ENCODE results near the gene FXYD5. TPM values are rescaled to one million over a fixed set of nuclear protein-coding genes. Genes with fewer than 3 reads are reported as not detected.

FXYD5 gene
- total and polyA plus RNA-seq, 9 of the 15 experiments (the other 6 are each of a cell fraction or from before 2014, with no cell fraction given) = 104 to 537 (median 174) TPM

- TF ChIP-seq NCOR1 (IDR thresholded peaks at IDR 0.05) = no peak
- TF ChIP-seq SMAD2 (IDR thresholded peaks at IDR 0.05; ENCODE audit: low read depth, low read length) = no peak
- TF ChIP-seq GTF3C2 (IDR thresholded peaks at IDR 0.05; ENCODE audit: borderline replicate concordance, extremely low read depth, insufficient read length) = no peak
- no peak for TF ChIP-seq NCOA2 (IDR thresholded peaks at IDR 0.05; ENCODE audit: partially characterized antibody in 2 of 2)
- TF ChIP-seq XRCC3 (IDR thresholded peaks at IDR 0.05) = no peak
- TF ChIP-seq JUN (IDR thresholded peaks at IDR 0.05; ENCODE audit: borderline replicate concordance, low read depth, low read length) = no peak
- TF ChIP-seq JUN (CRISPR knock-in tag; IDR thresholded peaks at IDR 0.05; ENCODE audit: borderline replicate concordance) = no peak; the same call in 1 of the 2 replicates
- TF ChIP-seq RBM17 (IDR thresholded peaks at IDR 0.05; ENCODE audit: borderline replicate concordance, low read depth, low read length) = no peak
- no peak for TF ChIP-seq NFIC (IDR thresholded peaks at IDR 0.05)
- no peak for TF ChIP-seq ZNF583 (CRISPR knock-in tag; IDR thresholded peaks at IDR 0.05)
- TF ChIP-seq C11orf30 (IDR thresholded peaks at IDR 0.05; ENCODE audit: low read depth) = no peak
- peak; percentile 75; the same call in 1 of the 2 replicates for TF ChIP-seq ELF4 (CRISPR knock-in tag; IDR thresholded peaks at IDR 0.05)
- TF ChIP-seq RFX7 (CRISPR knock-in tag; IDR thresholded peaks at IDR 0.05) = no peak
- TF ChIP-seq SMARCA5 (IDR thresholded peaks at IDR 0.05) = no peak
- TF ChIP-seq ATF2 (CRISPR knock-in tag; IDR thresholded peaks at IDR 0.05) = no peak
- TF ChIP-seq RCOR1 (IDR thresholded peaks at IDR 0.05; ENCODE audit: borderline replicate concordance in 1 of 2, low read depth in 2 of 2, low read length in 2 of 2) = no peak
- TF ChIP-seq XRCC4 (IDR thresholded peaks at IDR 0.05; ENCODE audit: extremely low read depth, insufficient read depth, insufficient read length) = no peak
- no peak for TF ChIP-seq THRAP3 (IDR thresholded peaks at IDR 0.05; ENCODE audit: borderline replicate concordance)
- no peak for TF ChIP-seq ZNF232 (CRISPR knock-in tag; IDR thresholded peaks at IDR 0.05)
- no peak for TF ChIP-seq ETV5 (CRISPR knock-in tag; IDR thresholded peaks at IDR 0.05; ENCODE audit: low read depth)
- TF ChIP-seq ZNF766 (CRISPR knock-in tag; conservative IDR thresholded peaks at IDR 0.05) = no peak
- no peak for TF ChIP-seq CBFA2T2 (conservative IDR thresholded peaks at IDR 0.05)
- no peak for TF ChIP-seq CLOCK (CRISPR knock-in tag; IDR thresholded peaks at IDR 0.05; ENCODE audit: borderline replicate concordance)
These were observed 13.3 kb upstream of the FXYD5 start (continued) for GRCh38 chr19:35140962-35141836.
